NCI-H526 treated with DMSO at 0.1 percent for 48 hours (cell line): ENCODE results near the gene GORASP2.

Experiments
- DNase-seq: peaks from one replicate; lab custom pipeline; 2025; lab: John Stamatoyannopoulos, UW

GORASP2 gene

DNA sequence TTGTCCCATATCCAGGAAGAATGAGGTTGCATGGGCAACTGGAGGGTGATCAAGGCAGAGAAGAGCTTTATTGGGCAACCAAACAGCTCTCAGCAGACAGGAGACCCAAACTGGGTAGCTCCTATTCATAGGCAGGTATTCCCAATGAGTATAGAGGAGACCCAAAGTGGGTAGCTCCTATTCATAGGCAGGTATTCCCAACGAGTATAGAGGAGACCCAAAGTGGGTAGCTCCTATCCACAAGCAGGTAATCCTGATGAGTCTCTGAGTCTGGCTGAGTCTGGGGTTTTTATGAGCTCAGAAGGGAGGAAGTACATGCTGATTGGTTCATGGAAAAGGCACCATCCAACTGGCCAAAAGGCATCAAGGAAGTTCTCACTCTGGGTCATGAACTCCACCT is 5.3 kb upstream of the GORASP2 start:
- DNase-seq = no peak

DNA sequence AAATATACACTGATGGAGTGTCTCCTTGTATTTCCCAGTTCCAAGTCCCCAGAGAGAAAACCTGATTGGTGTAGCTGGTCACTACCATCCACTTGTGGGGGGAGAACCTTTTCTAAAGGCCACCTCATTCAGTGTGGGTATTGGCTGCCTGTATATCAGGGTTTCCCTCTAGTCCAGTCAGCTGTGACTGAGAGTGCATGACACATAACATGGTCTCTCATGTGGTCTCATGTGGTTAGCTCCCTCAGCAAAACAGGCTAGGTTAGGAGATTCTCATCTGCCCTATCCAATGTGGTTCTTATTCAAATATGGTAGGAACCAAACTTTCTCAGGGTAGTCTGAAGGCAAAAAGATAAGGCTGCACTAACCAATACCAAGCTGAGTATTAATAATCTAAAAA is 4.1 kb upstream of the GORASP2 start:
- DNase-seq = no peak

DNA sequence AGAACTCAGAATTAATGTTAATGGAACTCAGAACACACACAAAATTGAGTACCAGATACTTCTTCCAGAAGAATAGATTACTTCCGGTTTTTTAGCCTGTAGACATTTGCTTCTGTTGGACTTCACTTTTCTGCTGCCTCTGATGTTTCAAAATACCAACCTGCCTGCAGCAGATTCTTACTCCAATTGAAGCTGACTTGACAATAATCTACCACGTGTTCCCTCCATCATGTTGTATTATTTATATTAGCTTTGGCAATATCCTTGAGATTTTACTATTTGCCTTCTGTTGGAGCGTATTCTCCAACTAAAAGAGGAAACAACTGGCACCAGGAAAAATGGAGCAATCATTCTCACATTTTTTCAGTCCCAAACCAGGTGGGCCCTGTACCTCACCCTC is 3.1 kb upstream of the GORASP2 start:
- DNase-seq = no peak

DNA sequence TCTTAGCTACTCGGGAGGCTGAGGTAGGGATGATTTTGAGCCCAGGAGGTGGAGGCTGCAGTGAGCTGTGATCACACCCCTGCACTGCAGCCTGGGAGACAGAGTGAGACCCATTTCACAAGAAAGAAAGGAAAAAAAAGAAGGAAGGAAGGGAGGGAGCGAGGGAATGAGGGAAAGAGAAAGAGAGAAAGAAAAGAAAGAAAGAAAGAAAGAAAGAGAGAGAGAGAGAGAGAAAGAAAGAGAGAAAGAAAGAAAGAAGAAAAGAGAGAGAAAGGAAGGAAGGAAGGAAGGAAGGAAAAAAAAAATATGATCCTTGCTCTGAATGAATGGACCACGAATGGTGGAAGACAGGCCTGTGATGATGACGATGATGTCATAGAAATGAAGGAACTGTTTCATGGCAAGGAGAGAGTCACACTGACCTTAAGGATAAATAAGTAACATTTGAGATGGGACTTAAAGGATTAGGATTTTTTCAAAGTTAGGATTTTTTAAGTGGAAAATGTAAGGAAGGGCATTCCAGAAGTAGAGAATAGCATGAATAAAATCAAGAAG is 2.2 kb upstream of the GORASP2 start:
- no peak for DNase-seq

DNA sequence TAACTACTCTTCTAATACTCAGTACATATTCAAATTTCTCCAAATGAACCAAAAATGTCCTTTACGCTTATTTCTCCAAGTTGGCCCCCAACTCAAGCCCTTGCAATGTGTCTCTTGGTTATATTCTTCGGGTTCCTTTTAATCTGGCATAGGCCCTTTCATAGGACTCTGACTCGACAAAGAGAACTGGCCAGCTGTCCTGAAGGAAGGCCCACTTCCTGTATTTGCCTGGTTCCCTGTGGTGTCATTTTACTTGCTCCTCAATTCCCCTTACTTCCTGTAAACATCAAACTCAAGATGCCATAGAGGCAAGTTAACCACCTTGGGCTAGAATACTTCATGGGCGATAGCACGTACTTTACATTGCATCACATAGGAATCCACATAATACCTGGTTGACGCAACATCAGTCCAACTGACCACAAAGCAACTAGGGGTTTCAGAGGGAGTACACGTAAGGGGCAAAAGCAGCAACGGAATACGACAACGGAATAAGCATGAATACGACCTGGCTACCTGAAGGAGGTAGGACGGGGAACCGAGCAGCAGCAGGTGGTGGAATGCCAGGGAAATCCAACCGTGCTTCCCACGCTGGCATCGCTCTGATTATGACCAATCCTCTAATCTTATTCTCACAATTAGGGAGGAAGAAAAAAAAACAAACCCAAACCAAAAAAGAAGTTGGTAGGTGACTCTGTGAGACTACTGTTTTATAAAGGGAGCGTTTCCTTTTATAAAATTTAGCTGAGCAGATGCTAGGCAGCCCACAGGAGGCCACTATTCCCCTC is 823 bp upstream of the GORASP2 start:
- DNase-seq = peak; percentile 42

DNA sequence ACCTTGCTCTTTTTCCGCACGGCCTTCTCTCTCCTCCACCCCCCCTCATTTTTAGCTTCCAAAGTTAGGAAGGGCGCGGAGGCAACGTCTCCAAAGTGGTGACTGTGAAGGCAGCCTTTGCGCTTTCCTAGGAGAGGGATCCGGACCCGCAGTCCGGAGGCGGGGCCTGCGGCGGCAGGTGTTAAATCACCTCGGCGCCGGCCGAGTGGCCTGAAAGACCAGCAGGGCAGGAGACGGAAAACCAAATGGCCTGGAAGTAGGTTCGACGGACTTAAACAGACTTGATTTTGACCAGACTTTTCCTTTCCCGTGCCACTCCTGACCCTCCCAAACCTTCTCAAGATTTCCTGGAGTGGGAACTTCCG is 615 bp downstream of the GORASP2 start:
- peak; percentile 43 for DNase-seq

DNA sequence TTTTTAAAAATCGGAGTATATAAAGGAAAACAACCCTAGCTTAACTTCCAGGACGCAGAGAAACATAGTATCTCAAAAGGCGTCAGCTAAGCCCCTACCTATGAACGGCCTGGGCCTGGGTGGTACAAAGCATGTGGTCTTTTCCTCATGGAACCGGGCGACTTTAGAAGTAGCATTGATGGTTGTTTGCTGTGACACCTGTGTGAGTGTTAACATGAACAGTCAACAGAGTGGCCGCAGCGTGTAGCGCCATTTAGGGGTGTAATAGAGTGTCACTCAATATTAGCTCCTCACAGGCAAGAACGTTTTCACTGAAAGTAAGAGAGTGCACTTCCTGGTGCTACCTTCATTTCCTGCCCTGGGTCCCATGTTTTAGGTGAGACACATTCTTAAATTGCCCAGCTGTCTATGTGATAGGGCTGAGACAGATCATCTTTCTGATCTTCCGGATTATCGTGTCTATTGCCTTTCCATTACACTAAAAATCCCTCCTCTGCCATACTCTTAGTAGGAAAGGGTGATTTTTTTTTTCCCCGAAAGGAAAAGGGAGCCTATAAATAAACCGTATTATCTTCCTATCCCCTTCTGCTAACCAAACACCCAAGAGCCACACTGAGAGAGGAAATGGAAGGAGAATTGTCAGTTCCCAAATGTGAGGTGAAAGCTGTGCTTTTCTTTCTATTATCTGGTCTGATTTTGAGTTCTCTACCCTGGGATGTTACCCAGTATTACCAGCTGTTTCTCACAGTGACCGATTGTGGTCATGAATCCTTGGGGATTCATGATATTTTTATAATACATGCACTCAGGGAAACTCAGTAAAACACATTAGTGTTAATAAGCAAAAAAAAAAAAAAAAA is 1.3 kb downstream of the GORASP2 start:
- peak; percentile 45 for DNase-seq

DNA sequence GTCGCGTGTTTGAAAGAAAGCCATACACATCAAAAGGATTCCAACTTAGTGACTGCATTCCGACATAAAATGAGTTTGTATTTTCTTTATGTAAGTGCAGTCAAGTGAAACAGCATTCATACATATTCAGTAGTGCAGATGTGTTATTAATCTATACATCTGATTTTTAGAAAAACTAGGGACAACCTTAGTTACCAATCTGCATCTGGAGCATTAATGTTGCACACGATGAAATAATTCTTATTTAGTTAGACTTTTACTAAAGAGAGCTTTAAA is 1.9 kb downstream of the GORASP2 start:
- DNase-seq = no peak

DNA sequence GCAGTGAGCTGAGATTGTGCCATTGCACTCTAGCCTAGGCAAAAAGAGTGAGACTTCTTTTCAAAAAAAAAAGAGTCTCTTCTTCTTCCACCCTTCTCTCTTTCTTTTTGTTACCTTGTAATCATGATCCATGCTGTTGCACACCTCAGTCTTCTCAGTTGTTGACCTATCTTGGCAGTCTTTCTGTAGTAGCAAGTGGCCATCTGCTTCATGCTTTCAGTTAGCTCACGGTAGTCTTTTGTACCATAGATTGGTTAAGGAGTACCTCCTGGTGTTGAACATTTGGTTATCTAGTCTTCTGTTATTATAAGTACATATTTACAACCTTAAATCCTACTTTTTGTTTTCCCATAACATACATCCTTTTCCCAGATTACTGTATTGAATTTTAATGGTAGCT is 3.1 kb downstream of the GORASP2 start:
- DNase-seq = no peak

DNA sequence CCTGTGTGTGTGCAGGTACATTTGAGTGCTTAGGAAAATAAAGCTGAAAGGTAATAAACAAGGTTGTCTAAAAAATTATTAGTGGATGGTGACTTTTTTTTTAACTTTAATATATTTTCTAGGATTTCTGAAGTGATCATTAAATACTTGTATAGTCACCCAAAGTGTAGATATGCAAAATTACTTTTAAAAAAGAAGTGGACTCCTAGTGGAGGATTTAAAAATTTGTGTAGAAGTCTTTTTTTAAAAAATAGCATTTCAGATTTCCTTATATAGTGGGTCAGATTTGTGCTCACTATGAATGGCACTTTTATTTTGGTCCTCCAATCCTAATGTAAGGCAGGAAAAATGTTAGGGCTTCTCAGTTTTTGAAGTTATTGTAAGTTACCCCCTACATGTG is 3.9 kb downstream of the GORASP2 start:
- no peak for DNase-seq

DNA sequence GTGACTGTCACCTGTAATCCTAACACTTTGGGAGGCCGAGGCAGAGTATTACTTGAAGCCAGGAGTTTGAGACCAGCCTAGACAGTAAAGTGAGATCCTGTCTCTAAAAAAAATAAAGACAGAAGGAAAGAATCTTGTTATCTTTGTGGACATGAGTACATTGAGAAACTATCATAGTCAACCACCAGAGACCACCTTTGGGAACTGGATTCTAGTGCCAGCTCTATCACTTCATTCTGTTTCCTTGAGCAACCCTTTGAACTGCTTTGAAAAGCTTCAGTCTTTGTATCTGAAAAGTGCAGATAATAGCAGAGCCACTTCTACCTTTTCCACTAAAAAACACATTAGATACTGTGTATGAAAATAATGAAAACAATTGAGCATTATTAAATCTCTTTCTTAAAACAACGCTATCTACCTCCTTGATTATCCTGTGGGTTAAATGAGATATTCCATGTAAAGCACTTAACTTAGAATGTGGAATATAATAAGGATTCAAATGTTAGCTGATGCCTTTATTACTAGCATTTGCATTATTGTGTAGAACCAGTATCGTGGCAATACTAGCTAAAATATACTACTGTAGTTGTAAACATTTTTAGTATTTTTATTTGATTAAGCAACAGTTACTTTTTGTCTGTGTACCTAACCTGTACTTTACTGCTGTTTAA is 8.8 kb downstream of the GORASP2 start:
- no peak for DNase-seq

DNA sequence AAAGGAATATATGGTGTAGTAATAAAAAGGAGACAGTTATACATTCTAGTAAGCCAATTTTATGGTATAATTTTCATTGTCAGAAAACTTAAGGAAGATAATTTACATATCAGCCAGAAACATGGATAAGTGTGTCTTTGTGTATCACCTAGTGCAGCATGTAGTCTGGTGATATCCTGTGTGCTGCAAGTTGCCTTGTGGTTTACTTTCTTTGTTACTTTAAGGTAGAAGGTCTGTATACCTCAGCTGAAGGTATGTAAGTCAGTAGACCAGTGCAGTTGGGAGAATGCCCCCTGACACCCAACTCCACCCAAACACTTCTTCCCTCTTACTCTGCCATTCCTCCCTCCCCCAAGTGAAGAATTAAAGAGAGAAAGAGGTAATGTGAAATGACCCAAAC is 11.0 kb downstream of the GORASP2 start:
- DNase-seq = no peak

DNA sequence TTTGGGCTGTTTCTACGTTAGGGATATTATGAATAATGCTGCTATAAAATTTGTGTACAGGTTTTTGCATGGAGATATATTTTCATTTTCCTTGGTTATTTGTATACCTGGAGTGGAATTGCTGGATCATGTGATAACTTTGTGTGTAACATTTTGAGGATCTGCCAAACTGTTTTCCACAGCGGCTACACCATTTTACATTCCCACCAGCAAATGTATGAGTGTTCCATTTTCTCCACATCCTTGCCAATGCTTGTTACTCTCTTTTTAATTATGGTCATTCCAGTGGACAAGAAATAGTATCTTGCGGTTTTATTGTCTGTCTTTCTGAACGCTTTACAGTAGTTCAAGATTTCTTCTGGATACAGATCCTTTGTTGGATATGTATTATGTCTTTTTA is 13.6 kb downstream of the GORASP2 start:
- no peak for DNase-seq

DNA sequence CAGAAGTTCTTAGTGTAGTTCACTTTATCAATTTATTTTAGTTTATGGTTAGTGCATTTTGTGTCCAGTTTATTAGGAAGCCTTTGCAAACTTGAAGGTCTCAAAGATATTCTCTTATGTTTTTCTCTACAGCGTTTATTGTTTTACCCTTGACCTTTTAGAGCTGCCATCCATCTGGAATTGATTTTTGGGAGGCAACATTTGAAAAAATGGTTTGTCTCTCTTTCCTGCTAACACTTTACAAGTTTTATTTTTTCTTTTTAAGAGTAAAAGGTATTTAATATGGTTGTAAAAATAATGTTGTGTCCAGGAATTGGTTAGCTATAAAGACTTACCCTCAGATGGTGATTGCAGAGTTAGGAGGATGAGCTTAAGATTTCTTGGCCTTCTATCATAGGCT is 14.0 kb downstream of the GORASP2 start:
- no peak for DNase-seq

DNA sequence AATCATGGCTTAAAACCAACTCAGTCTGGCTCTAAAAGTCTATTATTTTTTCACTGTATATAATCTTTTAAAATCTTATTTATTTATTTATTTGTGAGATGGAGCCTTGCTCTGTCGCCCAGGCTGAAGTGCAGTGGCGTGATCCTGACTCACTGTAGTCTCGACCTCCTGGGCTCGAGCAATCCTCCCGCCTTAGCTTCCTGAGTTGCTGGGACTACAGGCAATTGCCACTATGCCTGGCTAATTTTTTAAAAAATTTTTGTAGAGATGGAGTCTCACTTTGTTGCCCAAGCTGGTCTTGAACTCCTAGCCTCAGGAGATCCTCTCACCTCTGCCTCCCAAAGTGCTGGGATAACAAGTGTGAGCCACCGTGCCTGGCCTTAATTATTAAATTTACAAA is 14.5 kb downstream of the GORASP2 start:
- no peak for DNase-seq

DNA sequence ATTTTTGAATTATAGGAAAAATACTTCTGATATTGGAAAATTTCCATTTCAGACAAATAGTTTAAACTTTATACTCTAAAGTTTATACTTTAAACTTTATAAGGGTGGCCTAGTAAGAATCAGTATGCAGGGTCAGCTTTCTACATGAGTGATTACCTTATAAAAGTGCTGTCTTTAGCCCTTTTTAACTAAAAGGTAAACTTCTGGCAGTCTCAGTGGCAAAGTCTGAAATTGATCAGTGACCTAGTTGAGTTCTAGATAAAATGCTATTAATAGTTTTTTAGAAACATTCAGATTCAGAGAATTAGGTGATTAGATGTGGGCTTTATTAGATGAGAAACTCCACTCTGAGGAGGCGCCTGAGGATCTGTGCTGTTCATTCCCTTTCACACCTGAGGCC is 15.5 kb downstream of the GORASP2 start:
- DNase-seq = no peak

DNA sequence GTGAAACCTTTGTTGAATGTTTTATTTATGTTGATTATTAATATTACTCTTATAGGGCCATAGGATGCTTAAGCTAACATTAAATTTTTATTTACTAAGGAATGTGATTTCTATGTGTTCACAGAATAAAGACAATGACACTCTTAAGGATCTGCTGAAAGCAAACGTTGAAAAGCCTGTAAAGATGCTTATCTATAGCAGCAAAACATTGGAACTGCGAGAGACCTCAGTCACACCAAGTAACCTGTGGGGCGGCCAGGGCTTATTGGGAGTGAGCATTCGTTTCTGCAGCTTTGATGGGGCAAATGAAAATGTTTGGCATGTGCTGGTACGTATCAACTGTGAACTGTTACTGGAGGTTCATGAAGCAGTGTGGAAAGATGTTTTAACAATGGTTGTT is 20.4 kb downstream of the GORASP2 start:
- DNase-seq = no peak

DNA sequence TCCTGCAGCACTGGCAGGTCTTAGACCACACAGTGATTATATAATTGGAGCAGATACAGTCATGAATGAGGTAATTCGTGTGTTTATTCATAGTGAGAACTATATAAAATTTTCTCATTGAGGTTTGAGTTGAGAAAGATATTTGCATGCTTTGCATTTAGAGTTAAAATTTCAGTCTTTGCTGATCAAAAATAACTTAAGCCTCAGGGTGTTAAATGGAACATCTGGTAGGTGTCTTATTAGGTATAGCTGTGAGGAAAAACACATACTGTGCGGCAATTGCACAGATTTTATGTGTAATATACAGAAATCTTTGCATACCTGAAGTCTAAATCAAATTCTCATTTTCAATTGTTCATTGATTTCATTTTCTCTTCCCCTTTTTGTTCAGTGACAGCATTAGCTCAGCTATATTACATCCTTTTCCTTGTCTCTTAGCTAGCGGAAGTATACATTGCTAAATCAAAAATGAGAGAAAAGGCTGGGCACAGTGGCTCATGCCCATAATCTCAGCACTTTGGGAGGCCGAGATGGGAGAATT is 21.2 kb downstream of the GORASP2 start:
- no peak for DNase-seq

DNA sequence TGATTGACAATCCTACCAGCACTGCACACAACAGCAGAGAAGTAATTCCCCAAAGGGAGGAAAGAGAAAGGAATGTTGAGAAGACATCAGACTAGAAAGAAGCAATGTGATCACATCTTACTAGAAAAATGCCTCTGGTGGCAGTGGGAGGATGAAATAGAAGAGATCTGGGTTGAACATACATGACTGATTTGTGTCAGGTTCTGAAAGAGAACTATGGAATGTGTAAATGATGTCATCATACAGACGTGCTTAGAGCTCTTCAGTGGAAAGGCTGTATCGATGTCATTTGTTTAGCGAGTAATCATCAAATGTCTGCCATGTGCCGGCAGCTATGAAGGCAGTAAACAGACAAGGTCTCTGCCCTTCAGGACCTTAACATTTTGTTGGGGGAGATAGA is 24.9 kb downstream of the GORASP2 start:
- no peak for DNase-seq

DNA sequence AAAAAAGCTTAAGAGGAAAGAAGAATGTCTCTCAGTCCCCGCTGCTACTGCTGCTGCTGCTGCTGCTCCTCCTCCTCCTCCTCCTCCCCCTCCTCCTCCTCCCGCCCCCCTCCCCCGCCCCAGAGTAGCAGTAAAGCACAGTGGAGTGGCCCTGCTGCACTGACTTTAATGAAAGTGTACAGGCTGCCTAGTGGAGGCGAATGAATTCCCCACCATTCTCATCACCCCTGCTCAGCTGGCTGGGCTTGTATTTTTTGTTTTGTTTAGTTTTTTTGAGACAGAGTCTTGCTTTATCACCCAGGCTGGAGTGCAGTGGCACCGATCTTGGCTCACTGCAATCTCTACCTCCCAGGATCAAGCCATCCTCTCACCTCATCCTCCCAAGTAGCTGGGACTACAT is 34.3 kb downstream of the GORASP2 start:
- DNase-seq = no peak

DNA sequence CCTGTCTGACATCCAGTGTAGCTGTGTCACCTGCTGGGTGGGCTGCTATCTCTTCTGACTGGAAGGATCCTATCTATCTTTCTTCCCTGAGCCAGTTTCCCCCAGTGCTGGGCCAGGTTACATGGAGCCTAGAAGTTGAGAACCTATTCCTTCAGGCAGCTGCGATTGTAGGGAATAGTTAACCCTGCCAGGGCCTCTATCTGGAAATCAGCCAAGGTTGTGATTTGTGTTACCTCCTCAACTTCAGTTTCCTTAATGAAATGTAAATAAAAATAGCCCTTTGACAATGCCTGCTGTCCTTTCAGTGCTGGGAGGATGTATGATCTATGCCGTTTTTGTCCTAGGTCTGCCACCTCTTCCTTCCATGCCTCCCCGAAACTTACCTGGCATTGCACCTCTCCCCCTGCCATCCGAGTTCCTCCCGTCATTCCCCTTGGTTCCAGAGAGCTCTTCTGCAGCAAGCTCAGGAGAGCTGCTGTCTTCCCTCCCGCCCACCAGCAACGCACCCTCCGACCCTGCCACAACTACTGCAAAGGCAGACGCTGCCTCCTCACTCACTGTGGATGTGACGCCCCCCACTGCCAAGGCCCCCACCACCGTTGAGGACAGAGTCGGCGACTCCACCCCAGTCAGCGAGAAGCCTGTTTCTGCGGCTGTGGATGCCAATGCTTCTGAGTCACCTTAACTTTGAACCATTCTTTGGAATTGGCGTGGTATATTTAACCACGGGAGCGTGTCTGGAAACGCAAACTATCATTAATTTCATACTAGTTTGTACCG is 36.6 kb downstream of the GORASP2 start:
- no peak for DNase-seq
